ENCODE data around the gene TAF4B.

DNA sequence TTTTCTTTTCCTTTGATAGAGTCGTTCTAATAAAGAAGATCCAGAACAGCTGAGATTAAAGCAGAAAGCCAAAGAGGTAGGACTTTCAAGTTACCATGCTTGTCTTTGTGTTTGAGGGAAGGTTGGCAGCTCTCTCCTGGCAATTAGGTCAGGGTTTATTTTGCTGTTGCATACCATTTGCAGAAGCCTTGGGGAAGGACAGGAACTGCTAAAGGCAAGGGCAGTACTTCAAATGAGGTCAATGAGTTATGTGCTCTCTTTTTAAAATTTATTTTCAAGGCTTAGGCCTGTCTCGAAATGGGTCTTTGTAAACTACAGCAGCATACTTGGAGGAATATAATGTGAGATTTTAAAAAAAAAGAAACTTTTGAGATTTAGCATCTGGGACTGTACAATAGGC lies 108.9 kb downstream of the TAF4B start:
- TF ChIP-seq, protein P1, sequence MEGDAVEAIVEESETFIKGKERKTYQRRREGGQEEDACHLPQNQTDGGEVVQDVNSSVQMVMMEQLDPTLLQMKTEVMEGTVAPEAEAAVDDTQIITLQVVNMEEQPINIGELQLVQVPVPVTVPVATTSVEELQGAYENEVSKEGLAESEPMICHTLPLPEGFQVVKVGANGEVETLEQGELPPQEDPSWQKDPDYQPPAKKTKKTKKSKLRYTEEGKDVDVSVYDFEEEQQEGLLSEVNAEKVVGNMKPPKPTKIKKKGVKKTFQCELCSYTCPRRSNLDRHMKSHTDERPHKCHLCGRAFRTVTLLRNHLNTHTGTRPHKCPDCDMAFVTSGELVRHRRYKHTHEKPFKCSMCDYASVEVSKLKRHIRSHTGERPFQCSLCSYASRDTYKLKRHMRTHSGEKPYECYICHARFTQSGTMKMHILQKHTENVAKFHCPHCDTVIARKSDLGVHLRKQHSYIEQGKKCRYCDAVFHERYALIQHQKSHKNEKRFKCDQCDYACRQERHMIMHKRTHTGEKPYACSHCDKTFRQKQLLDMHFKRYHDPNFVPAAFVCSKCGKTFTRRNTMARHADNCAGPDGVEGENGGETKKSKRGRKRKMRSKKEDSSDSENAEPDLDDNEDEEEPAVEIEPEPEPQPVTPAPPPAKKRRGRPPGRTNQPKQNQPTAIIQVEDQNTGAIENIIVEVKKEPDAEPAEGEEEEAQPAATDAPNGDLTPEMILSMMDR (IDR thresholded peaks at IDR 0.05) = no peak
- no peak for TF ChIP-seq POLR2A (IDR thresholded peaks at IDR 0.05)

All from testis (tissue), 2 donors.